BE2C (cell line): Measurements from ENCODE around the gene PRR18.

Experiments used
- DNase-seq: peaks from one replicate; pipeline ENCODE4 v3.0.0-alpha.2; 2020
- H3K27me3 ChIP-seq: fragments of 250-450 bp; sonication (Bioruptor Pico); 2 replicates; pipeline ENCODE4 v1.5.1; 2020; ENCODE audit warnings: mild to moderate bottlenecking
- H3K36me3 ChIP-seq: fragments of 250-450 bp; sonication (Bioruptor Pico); 2 replicates; pipeline ENCODE4 v1.5.1; 2020; ENCODE audit warnings: mild to moderate bottlenecking
- H3K4me1 ChIP-seq: fragments of 250-450 bp; sonication (Bioruptor Pico); 2 replicates; pipeline ENCODE4 v1.5.1; 2020
- H3K4me3 ChIP-seq: 2 replicates; pipeline ENCODE4 v1.5.1; 2011; ENCODE audit warnings: low read depth, low read length
- H3K9me3 ChIP-seq: fragments of 250-450 bp; sonication (Bioruptor Pico); 2 replicates; pipeline ENCODE4 v1.5.1; 2020
- CTCF ChIP-seq: IDR thresholded peaks from 2 replicates; pipeline ENCODE4 v1.5.1; 2012; ENCODE audit warnings: mild to moderate bottlenecking, low read depth, low read length

The PRR18 gene

GRCh38 chr6:166335378-166336302 lies 27.4 kb upstream of the PRR18 start:
- Histone ChIP-seq H3K27me3 (no peaks in the 10 kb centered on the region), H3K9me3 (no peaks in the 10 kb centered on the region), H3K4me3 (no peak overlapping the region), H3K36me3 (peaks cover 22% of the 10 kb centered on the region), H3K4me1 (no peaks in the 10 kb centered on the region; the same call in 1 of the 2 replicates)
- TF ChIP-seq CTCF = no peak
- no peak for DNase-seq

GRCh38 chr6:166334878-166335277 lies 26.7 kb upstream of the PRR18 start:
- H3K4me1 ChIP-seq = no peaks in the 10 kb centered on the region; the same call in 1 of the 2 replicates
- no peak overlapping the region for H3K4me3 ChIP-seq
- no peak for TF ChIP-seq CTCF
- H3K27me3 ChIP-seq = no peaks in the 10 kb centered on the region
- peaks cover 19% of the 10 kb centered on the region for H3K36me3 ChIP-seq
- no peak for DNase-seq
- no peaks in the 10 kb centered on the region for H3K9me3 ChIP-seq

DNA sequence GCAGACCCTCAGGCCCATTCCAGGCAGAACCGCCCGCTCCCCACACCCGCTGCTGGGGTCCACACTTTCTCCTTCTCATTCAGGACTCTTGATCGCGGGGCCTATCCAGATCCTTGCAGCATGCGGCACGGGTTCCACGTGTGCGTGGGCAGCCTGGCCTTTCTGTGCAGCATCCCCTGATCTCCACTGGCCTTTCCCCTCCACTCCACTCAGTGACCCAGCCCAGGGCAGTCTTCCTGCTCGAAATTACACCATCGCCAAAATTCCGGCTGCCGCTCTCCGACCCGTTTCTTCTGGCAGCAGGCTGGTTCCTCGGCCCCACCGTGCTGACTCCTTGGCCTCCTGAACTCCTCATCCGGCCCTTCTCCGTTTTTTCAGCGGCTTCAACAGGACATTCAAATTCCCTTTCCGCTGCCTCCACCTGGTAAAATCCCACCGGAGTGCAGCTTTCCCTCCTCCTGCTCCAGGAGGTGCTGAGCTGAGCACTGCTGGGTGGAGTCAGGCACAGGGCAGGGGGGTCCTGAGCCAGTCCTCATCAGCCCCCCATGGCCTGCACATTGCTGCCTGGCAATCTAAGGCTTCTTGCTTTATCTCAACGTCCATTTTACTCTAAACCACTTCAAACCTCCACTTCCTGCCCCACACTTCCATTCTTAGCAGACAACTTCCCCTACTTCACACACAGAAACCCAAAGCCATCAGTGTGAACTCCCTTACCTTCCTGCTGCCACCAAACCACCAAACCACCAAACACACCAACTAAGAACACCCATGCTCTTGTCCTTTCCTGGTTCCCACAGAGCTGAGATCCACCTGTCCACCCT lies 25.2 kb upstream of the PRR18 start:
- no peaks in the 10 kb centered on the region for H3K9me3 ChIP-seq
- no peak for TF ChIP-seq CTCF
- H3K4me1 ChIP-seq = no peaks in the 10 kb centered on the region; the same call in 1 of the 2 replicates
- H3K4me3 ChIP-seq = no peak overlapping the region
- H3K36me3 ChIP-seq = peaks cover 19% of the 10 kb centered on the region
- no peaks in the 10 kb centered on the region for H3K27me3 ChIP-seq
- no peak for DNase-seq

GRCh38 chr6:166331503-166332415 lies 23.6 kb upstream of the PRR18 start:
- Histone ChIP-seq H3K4me1 (no peaks in the 10 kb centered on the region; the same call in 1 of the 2 replicates), H3K9me3 (no peaks in the 10 kb centered on the region), H3K4me3 (no peak overlapping the region), H3K27me3 (no peaks in the 10 kb centered on the region), H3K36me3 (peaks cover 21% of the 10 kb centered on the region)
- TF ChIP-seq CTCF = no peak
- no peak for DNase-seq

DNA sequence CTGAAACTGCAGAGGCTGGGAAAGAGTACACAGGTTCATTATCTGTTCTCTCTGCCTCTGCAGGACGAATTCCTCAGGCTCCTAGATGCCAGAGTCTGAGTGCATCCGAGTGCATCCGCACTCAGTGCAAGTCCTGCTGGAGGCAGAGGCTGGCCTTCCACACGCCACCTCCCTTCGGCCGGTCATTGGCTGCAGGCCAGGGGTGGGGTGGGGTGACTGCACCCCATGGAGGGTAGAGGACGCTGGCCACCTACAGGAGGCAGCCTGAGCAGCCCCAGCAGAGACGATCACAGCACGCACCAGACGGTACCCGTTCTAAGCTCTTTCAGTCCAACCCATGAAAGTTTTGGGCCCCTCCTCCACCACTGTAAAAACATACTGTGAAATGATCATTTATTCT lies 22.4 kb upstream of the PRR18 start:
- H3K4me3 ChIP-seq = 0 out of 2 replicates have a peak overlapping the region, but pooled peaks have one; percentile 11
- H3K4me1 ChIP-seq = no peaks in the 10 kb centered on the region; the same call in 1 of the 2 replicates
- TF ChIP-seq CTCF = peak; percentile 49
- H3K9me3 ChIP-seq = no peaks in the 10 kb centered on the region
- no peaks in the 10 kb centered on the region for H3K27me3 ChIP-seq
- peak; percentile 89 for DNase-seq
- peaks cover 19% of the 10 kb centered on the region for H3K36me3 ChIP-seq
